LNCaP clone FGC (cell line): ENCODE data around the gene URGCP.

Experiments
- DNase-seq: peaks from one replicate; pipeline ENCODE4 v3.0.0-alpha.2; 2011; ENCODE audit warnings: low read depth
- H3K4me3 ChIP-seq: 2 replicates; pipeline ENCODE4 v1.5.1; 2011; ENCODE audit warnings: mild to moderate bottlenecking, low read depth, low read length, control low read depth
- CTCF ChIP-seq: IDR thresholded peaks from 2 replicates; pipeline ENCODE4 v1.5.1; 2012; ENCODE audit warnings: mild to moderate bottlenecking; ENCODE audit not compliant: control insufficient read depth, insufficient read depth; ENCODE audit errors: extremely low read depth

Gene URGCP

GRCh38 chr7:43906331-43907010 lies at the start of gene URGCP:
TSS of gene URGCP (minus strand) at chr7:43906596. CDS start at chr7:43906575, 21 bp downstream.
- peak within 1 kb of the TSS; percentile 65 for H3K4me3 ChIP-seq
- DNase-seq, result no peak
- TF ChIP-seq CTCF, result no peak

GRCh38 chr7:43956027-43956426 lies 49.6 kb upstream of the URGCP start:
- no peak for DNase-seq
- no peak overlapping the region for H3K4me3 ChIP-seq
- no peak for TF ChIP-seq CTCF

- no peak overlapping the region for H3K4me3 ChIP-seq
- peak; percentile 41 for DNase-seq
- peak; percentile 85 for TF ChIP-seq CTCF
Measured at GRCh38 chr7:43954524-43955228, 48.3 kb upstream of the URGCP start.

- no peak for TF ChIP-seq CTCF
- no peak for DNase-seq
- H3K4me3 ChIP-seq, result no peak overlapping the region
Measured at GRCh38 chr7:43953071-43953470, 46.7 kb upstream of the URGCP start.

GRCh38 chr7:43952028-43952427 lies 45.6 kb upstream of the URGCP start:
- no peak for DNase-seq
- TF ChIP-seq CTCF, result no peak
- no peak overlapping the region for H3K4me3 ChIP-seq

- DNase-seq, result no peak
- TF ChIP-seq CTCF, result no peak
- H3K4me3 ChIP-seq, result no peak overlapping the region
Measured at GRCh38 chr7:43944286-43944685, 37.9 kb upstream of the URGCP start.
